ENCODE measurements around the gene HMG20A.

DNA sequence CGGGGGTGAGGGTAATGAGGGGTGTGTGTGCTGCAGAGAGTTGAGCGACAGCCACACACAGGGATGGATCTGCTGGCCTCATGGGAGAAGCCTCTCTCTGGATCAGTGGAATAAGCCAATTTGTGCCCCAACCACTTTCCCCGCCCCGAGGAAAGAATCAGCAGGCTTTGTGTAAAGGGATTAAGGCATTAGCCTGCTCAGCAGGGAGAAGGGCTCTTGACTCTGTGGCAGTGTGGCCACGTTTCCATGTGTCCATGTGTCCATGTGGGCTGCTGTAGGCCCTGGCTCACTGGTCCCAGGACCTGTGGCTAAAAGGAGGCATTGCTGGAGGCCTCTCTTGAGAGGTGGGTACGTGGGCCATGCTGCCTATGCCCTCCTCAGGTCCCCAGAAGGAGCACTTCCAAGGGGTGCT, 104.7 kb downstream of the HMG20A start:
- TF ChIP-seq ELF4 (IDR thresholded peaks at IDR 0.05) (no peak), SUZ12 (IDR thresholded peaks at IDR 0.05) (no peak), FOXM1 (IDR thresholded peaks at IDR 0.05; ENCODE audit: borderline replicate concordance) (no peak), SP1 (IDR thresholded peaks at IDR 0.05) (no peak), ZNF384 (IDR thresholded peaks at IDR 0.05) (no peak), BHLHE40 (IDR thresholded peaks at IDR 0.05; ENCODE audit: borderline replicate concordance) (no peak), TARDBP (IDR thresholded peaks at IDR 0.05) (no peak), FOXA1 (IDR thresholded peaks at IDR 0.05) (no peak), CTBP1 (IDR thresholded peaks at IDR 0.05; ENCODE audit: borderline replicate concordance) (no peak), FOXK2 (IDR thresholded peaks at IDR 0.05) (no peak)
- TF ChIP-seq, protein P1, sequence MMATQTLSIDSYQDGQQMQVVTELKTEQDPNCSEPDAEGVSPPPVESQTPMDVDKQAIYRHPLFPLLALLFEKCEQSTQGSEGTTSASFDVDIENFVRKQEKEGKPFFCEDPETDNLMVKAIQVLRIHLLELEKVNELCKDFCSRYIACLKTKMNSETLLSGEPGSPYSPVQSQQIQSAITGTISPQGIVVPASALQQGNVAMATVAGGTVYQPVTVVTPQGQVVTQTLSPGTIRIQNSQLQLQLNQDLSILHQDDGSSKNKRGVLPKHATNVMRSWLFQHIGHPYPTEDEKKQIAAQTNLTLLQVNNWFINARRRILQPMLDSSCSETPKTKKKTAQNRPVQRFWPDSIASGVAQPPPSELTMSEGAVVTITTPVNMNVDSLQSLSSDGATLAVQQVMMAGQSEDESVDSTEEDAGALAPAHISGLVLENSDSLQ (IDR thresholded peaks at IDR 0.05), result peak; percentile 22; the same call in 1 of the 2 replicates

All from HEK293T (cell line).